ENCODE data around the gene FTO. TPM values are rescaled to one million over a fixed set of nuclear protein-coding genes. Genes with fewer than 3 reads are reported as not detected.

FTO gene
- total RNA-seq, 1 donor from 2014 or later: 110 TPM

- Mint-ChIP-seq H3K4me1 (peaks cover 8% of the 10 kb centered on the region), H3K9me3 (no peaks in the 10 kb centered on the region), H3K27ac (peak overlapping the region; percentile 42), H3K4me3 (no peak overlapping the region), H3K36me3 (peaks cover 18% of the 10 kb centered on the region), H3K27me3 (ENCODE audit: insufficient read depth, low read depth) (no peaks in the 10 kb centered on the region)
- Histone ChIP-seq H3K79me2 (ENCODE audit: low read depth) (no peaks in the 10 kb centered on the region), H3K4me3 (no peak overlapping the region), H4K20me1 (ENCODE audit: low read depth) (no peaks in the 10 kb centered on the region), H3K4me1 (no peaks in the 10 kb centered on the region), H3K27me3 (no peaks in the 10 kb centered on the region), H3K36me3 (no peaks in the 10 kb centered on the region), H3F3A (ENCODE audit: low read depth) (no peaks in the 10 kb centered on the region), H3K9ac (no peak overlapping the region), H3K9me3 (ENCODE audit: low read depth) (no peaks in the 10 kb centered on the region), H3K4me2 (no peak overlapping the region), H2AFZ (replicated peaks) (no peak overlapping the region), H3K27ac (no peak overlapping the region)
- DNase-seq (ENCODE audit: low spot score): no peak
- TF ChIP-seq EZH2 (IDR thresholded peaks at IDR 0.05): no peak
- TF ChIP-seq CTCF (IDR thresholded peaks at IDR 0.05): no peak
- no peak for TF ChIP-seq EZH2phosphoT487 (IDR thresholded peaks at IDR 0.05)
Observed at GRCh38 chr16:54115558-54115957, 411.6 kb downstream of the FTO start.

- Histone ChIP-seq H3K9me3 (ENCODE audit: low read depth) (no peaks in the 10 kb centered on the region), H2AFZ (replicated peaks) (no peak overlapping the region), H3K36me3 (no peaks in the 10 kb centered on the region), H3F3A (ENCODE audit: low read depth) (no peaks in the 10 kb centered on the region), H3K4me3 (no peak overlapping the region), H3K79me2 (ENCODE audit: low read depth) (no peaks in the 10 kb centered on the region), H4K20me1 (ENCODE audit: low read depth) (no peaks in the 10 kb centered on the region), H3K9ac (no peak overlapping the region), H3K27me3 (no peaks in the 10 kb centered on the region), H3K4me1 (no peaks in the 10 kb centered on the region), H3K27ac (no peak overlapping the region), H3K4me2 (no peak overlapping the region)
- H3K27ac Mint-ChIP-seq: no peak overlapping the region
- no peak for TF ChIP-seq EZH2phosphoT487 (IDR thresholded peaks at IDR 0.05)
- no peak for TF ChIP-seq CTCF (IDR thresholded peaks at IDR 0.05)
- TF ChIP-seq EZH2 (IDR thresholded peaks at IDR 0.05): no peak
- H3K4me3 Mint-ChIP-seq: no peak overlapping the region
- H3K9me3 Mint-ChIP-seq: no peaks in the 10 kb centered on the region
- DNase-seq (ENCODE audit: low spot score): no peak
- H3K27me3 Mint-ChIP-seq (ENCODE audit: insufficient read depth, low read depth): no peaks in the 10 kb centered on the region
- H3K4me1 Mint-ChIP-seq: peaks cover 8% of the 10 kb centered on the region
- peaks cover 18% of the 10 kb centered on the region for H3K36me3 Mint-ChIP-seq
Observed at GRCh38 chr16:54116124-54116655, 412.2 kb downstream of the FTO start.

GRCh38 chr16:54118846-54119245, 414.9 kb downstream of the FTO start:
- Mint-ChIP-seq H3K9me3 (no peaks in the 10 kb centered on the region), H3K36me3 (peaks cover 7% of the 10 kb centered on the region), H3K4me1 (peaks cover 8% of the 10 kb centered on the region), H3K27ac (no peak overlapping the region), H3K4me3 (no peak overlapping the region), H3K27me3 (ENCODE audit: insufficient read depth, low read depth) (no peaks in the 10 kb centered on the region)
- Histone ChIP-seq H3K9ac (no peak overlapping the region), H3K79me2 (ENCODE audit: low read depth) (no peaks in the 10 kb centered on the region), H3K4me1 (no peaks in the 10 kb centered on the region), H4K20me1 (ENCODE audit: low read depth) (no peaks in the 10 kb centered on the region), H3K27me3 (no peaks in the 10 kb centered on the region), H3F3A (ENCODE audit: low read depth) (no peaks in the 10 kb centered on the region), H3K36me3 (no peaks in the 10 kb centered on the region), H2AFZ (replicated peaks) (no peak overlapping the region), H3K4me2 (no peak overlapping the region), H3K9me3 (ENCODE audit: low read depth) (no peaks in the 10 kb centered on the region), H3K4me3 (no peak overlapping the region), H3K27ac (no peak overlapping the region)
- DNase-seq (ENCODE audit: low spot score): no peak
- no peak for TF ChIP-seq EZH2phosphoT487 (IDR thresholded peaks at IDR 0.05)
- no peak for TF ChIP-seq EZH2 (IDR thresholded peaks at IDR 0.05)
- TF ChIP-seq CTCF (IDR thresholded peaks at IDR 0.05): no peak
